IPS DF 4.7 (cell line): Measurements from ENCODE around the gene SFRP2.
A peak's percentile ranks its signal among the peaks of the same experiment; 100 is the strongest.

Experiments used
- DNase-seq: peaks from one replicate; pipeline ENCODE4 v3.0.0-alpha.2; 2013; ENCODE audit warnings: low spot score; ENCODE audit errors: extremely low read depth

Gene SFRP2, protein sequence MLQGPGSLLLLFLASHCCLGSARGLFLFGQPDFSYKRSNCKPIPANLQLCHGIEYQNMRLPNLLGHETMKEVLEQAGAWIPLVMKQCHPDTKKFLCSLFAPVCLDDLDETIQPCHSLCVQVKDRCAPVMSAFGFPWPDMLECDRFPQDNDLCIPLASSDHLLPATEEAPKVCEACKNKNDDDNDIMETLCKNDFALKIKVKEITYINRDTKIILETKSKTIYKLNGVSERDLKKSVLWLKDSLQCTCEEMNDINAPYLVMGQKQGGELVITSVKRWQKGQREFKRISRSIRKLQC

DNA sequence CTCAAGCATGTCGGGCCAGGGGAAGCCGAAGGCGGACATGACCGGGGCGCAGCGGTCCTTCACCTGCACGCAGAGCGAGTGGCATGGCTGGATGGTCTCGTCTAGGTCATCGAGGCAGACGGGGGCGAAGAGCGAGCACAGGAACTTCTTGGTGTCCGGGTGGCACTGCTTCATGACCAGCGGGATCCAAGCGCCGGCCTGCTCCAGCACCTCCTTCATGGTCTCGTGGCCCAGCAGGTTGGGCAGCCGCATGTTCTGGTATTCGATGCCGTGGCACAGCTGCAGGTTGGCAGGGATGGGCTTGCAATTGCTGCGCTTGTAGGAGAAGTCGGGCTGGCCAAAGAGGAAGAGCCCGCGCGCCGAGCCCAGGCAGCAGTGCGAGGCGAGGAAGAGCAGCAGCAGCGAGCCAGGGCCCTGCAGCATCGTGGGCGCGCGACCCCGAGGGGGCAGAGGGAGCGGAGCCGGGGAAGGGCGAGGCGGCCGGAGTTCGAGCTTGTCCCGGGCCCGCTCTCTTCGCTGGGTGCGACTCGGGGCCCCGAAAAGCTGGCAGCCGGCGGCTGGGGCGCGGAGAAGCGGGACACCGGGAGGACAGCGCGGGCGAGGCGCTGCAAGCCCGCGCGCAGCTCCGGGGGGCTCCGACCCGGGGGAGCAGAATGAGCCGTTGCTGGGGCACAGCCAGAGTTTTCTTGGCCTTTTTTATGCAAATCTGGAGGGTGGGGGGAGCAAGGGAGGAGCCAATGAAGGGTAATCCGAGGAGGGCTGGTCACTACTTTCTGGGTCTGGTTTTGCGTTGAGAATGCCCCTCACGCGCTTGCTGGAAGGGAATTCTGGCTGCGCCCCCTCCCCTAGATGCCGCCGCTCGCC is at the start of gene SFRP2:
SFRP2 (minus strand) TSS at position 671 of the 864 bp plus-strand sequence; CDS start at position 423, 248 bp downstream.
- no peak for DNase-seq

DNA sequence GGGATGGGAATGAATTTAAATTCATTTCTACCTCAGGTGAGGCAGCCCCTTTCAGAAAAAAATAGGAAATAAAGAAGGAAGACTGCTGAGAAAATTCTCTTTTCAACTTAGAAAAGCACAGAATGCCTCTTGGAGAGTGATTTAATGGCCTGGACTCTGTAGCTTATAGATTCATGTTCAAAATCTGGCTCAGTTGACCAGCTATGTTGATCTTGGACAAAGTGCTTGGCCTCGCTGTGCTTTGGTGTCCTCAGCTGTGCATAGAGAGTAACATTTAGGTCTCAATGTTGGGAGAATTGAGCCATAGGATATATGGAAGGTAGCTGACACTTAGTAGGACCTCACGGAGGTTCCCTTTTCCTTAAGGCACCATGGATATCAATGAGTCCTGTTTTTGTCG is 49.7 kb upstream of the SFRP2 start:
- no peak for DNase-seq

DNA sequence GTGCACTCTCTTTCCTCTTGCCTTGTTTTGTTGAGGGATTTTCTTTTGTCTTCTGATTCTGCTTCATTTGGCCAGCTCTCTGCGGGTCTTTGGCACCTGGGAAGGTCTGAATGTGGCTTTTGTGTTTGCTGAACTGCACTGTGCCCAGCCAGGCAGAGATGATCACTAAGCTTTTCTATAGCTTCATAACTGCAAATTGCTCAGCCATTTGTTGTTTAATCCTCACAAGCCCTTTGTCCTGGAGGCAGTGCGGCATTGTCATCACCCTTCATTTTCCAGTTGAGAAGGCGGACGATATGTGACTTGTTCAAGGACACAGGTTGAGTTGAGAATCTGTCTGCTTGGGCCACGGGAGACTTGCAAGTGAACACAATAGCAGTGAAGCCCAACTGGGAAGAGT is 46.0 kb upstream of the SFRP2 start:
- no peak for DNase-seq

DNA sequence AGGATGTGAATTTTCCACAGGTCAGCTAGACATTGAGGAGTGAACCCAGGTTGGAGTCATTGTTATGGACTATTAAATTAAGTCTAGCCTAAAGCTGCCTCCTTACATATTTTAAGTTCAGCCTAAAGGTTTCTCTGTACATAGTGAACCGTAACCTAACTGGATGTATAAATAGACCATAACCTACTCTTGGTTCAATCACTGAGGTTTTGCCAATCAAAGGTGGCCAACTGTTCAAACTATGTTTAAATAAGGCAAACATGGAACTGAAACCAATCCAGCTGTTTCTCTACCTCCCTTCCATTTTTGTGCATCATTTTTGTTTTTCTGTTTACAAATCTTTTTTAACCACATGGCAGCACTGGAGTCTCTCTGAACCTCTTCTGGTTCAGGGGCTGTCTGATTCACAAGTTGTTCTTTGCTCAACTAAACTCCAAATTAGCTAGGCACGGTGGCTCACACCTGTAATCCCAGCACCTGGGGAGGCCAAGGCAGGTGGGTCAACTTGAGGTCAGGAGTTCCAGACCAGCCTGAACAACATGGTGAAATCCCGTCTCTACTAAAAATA is 43.9 kb upstream of the SFRP2 start:
- DNase-seq, result no peak

DNA sequence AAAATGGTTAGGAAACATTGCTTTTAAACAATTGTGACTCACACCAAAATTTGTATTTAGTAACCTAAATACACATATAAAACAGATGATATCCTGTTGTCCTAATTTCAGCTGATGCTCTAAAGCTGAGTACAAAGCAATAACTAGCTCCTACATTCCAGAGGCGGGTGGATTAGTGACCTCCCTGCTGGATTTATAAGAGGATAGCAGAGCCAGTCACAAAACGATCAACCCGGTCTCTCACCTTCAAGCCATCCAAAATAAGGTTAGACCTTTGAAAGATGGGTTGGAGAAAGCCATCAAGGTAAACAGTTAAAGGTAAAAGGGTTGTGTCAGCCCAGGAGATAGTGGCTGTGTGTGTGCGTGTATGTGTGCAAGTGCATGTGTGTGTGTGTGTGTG is 43.2 kb upstream of the SFRP2 start:
- DNase-seq, result no peak

DNA sequence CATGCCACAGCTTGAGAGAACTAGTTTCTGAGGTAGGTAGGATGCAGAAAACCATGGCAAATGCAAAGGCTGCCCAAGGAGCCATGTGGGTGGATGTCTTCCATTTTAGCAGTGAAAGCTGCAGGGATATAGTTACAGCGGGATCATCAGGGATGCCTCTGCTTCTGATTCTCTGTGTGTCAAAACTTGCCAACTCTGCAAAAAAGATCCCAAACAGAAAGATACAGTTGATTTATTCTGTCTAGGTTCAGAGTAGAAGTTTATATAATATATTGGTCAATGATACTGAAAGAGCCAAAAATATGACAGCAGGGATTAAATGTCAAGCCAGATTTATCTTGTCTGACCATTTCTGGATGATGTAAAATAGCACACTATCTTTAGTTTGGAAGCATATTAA is 42.4 kb upstream of the SFRP2 start:
- DNase-seq, result no peak

DNA sequence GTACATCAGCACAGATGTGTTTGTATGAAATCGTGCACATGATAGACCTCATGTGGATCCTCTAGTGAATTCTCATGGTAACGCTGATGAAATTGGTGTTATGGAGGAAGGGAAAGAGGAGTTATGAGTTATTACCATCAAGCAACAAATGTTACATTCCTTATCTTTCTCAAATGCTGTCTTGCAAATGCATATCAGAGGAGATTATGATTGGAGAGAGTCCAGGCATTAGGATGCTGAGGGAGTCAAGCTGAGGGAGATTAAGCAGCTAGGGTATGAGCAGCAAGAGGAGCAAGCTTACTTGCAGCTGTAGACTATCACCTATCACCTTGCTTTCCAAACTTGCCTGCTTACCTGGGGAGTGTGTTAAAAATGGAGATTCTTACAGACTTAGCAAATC is 36.8 kb upstream of the SFRP2 start:
- no peak for DNase-seq

DNA sequence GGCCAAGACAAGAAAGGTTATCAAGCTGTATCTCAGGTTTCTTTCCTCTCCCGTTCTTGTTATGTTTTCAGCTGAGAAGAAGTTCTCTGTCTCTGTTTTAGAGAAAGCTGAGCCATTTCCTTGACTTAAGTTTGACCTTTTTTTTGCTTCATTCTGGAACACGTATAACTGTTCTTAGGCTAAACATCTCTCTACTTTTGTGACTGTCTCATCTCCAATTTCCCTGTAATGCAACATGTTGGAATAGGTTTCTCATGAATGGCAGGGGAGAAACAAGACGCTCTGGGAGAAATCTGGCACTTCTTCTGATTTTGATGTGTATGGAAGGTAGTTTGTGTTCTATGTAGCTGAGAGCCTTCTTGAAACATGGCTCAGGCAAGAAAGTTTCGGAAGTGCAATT is 36.2 kb upstream of the SFRP2 start:
- DNase-seq, result no peak

DNA sequence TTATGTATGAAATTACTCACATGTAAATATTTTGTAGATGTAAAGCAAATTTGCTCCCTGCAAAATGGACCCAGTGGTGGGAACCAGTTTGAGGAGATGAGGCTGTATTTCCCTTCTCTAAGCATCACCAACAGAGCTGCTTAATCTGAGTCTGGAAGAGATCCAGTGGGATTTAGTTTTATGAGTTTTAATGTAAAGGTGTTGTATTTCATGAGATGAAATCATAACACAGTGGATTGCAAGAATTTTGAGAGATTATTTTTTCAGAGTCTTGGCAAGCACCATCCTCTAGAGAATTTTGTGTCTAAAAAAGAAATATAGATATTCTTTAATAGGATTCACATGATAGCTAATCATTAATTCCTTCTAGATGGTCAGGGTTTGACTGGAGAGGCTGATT is 35.6 kb upstream of the SFRP2 start:
- DNase-seq, result no peak

DNA sequence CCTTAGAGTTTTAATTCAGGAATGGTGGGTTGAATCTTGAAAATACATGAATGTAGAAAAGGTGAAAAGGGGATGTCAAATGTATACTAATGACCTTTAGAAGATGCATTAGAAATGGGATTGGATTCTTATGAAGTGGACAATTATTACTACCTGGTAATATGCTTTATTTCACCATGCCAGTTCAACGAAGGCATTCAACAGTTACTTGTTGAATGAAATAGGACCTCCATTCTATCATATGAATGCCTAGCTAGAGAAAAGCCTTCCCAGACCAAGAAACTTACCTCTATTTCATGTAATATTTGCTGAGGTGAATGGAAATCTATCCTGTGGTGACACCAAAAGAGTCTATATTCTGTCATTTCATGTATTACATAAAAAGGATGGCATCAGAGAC is 34.6 kb upstream of the SFRP2 start:
- DNase-seq, result no peak

DNA sequence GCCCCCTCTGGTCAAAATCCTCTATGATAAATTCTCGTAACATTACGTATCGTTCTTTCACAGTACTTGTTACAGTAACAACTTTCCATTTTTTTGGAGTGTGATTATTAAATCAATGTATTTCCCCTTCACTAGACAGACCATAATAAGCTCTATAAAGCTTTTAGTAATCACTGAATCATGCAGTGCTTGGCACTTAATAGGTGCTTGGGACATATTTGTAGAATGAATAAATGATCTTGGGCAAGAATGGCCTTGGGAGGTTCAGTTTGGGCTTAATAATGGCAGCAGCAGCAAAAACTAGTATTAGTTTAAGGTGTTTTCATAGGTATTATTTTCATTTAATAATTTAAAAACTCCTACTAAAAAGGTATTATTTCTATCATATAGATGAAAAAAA is 33.4 kb upstream of the SFRP2 start:
- no peak for DNase-seq

DNA sequence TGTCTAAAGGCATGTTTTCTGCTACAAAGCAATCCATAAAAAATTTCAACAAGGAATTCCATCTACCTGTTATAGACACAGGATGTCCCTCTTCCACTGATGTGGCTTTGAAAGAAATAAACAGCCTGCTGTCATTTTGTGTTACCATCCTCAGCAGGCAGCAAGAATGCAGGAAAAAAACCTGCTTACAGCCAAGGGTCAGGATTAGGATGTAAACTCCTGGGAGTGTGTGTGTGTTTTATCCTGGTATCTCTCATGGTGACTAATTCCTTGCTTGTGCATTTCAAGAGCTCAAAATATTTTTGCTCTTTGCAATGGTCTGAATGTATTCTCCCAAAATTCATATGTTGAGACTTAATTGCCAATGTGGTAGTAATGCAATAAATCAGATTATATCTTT is 28.6 kb upstream of the SFRP2 start:
- no peak for DNase-seq

DNA sequence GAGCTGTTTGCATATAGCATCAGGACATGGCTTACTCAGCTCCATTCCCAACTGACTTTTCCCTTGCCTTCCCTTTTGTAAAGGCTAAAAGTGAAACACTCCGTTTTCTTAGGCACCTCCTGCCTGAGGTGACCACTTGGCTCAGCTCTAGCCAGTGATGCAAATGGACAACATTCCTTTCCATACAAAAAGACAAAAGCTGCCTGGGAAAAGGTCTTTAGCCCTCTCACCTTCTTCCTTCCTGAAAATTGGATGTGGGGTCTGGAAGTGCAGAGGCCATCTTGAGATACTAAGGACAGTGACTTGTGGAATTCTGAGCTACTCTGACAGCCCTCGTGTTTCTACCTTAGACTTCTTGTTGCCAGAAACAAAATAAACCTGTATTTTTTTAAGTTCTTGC is 27.7 kb upstream of the SFRP2 start:
- peak; percentile 56 for DNase-seq

DNA sequence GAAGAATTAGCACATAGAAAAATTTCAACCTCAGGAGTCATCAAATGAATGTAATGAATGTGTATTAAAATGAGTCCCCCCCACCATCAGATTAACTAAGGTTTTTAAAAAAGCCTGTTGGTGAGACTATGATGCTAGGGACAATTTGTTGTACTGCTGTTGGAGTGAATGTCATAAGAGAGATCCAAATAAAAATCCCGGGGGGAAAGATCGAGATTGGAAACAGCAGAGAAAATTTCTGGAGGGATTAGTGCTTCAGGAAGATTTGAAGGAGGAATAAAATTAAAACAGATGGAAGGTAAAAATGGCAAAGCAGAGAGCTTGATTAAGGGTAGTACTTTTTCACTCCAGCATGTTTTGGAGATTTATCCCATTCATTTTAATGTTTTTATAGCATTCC is 25.9 kb upstream of the SFRP2 start:
- no peak for DNase-seq

DNA sequence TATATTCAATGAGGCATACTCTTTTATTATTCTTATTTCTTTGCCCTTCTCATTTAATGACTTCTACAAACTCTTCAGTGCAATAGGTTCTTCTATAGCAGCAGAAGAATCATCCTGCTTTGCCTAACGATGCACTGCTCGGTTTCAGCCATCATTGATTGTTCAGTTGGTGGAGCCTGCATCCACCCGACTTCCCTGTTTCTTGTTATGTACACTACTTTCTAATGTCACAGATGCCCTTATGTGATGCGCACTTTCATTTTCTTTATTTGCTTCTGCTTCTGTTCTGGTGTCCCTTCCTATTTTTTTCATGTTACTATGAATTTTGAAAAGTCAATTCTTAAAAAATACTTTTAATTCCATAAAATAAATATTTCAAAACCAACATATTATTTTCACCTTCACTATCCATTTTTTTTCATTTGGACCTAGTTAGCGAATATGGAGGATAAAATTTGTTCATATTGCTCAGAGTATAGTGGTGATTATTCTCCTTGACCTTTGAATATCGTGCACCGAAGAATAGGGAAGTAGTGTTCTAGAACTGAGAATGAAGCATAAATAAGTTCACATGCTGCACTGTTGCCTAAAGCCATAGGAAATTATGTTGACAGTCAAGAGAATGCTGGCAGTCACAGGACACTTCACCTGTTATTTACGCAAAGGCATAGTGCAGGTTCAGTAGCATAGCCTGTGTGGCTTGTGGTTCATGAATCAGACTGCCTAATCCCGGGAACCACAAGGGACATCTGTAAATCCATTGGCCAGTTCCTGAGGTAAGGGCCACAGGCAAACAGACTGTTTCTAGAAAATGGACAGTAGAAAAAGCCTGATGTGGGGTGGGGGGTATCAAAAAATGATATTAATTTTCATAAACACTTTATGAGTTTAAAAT is 21.3 kb upstream of the SFRP2 start:
- DNase-seq, result no peak

DNA sequence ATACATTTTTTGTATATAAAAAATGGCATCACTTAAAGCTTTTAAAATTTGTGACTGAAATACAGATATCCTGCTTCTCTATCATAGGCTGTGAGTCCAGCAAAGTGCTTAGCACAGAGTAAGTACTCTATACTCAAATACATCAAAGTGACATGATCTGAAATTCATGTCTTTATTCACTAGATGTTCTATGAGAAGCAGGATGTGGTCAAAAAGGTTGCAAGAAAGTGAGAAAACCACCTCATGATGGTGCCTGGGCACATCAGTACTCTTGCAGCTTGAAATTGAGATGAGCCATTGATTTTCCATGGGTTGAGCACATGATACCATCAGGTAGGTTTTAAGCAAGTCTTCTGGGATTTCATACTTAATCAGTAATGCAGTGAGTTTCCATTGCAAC is 20.4 kb upstream of the SFRP2 start:
- DNase-seq, result no peak

DNA sequence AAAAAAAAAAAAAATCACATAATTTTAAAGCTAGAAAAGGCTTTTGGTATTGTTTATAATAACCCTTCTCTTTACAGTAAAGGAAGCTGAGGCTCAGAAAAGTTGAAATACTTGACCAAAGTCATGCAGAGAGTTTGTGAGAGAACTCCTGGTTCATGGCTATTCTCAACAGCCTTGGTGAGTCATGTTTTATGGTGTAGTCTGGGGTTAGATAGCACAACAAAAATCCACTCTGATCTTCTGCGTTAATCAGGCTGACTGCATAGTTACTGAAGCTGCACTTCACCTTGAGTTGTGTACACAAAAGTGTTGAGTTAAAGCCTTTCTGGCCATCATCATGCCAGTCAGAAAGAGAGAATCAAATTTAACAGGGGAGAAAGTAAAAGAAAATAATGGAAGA is 19.3 kb upstream of the SFRP2 start:
- DNase-seq, result no peak

DNA sequence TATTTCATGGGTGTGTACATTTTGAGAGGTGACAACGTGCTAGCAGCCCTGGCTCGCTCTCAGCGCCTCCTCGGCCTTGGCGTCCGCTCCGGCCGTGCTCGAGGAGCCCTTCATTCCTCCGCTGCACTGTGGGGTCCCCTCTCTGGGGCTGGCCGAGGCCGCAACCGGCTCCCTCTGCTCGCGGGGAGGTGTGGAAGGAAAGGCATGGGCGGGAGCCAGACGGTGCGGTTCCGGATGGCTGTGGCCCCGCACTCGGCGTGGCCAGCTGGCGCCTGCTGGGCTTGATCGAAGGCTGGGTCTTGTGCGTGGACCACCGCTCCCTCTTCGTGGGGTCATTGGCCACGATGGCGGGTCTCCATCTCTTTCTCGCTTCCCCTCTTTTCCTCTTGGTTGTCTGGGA is 17.2 kb upstream of the SFRP2 start:
- no peak for DNase-seq

DNA sequence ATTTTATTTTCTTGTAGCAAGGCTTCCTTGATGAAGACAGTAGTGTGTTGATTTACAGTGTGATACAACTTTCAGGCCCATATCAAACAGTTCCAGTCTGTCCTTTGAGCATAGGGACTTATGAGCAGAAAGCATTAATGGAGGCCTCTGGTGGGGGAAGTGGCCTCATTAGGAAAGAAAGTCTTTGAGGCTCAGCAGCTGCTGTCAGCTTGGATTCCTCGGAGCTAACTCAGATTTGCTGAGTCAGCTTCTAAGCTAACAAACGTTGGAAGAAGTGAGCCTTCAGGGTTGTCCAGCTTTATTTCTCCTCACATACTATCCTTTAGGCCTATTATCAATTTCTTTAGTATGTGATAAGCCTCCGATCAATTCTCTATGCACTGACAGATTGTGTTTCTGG is 15.8 kb upstream of the SFRP2 start:
- DNase-seq, result no peak

DNA sequence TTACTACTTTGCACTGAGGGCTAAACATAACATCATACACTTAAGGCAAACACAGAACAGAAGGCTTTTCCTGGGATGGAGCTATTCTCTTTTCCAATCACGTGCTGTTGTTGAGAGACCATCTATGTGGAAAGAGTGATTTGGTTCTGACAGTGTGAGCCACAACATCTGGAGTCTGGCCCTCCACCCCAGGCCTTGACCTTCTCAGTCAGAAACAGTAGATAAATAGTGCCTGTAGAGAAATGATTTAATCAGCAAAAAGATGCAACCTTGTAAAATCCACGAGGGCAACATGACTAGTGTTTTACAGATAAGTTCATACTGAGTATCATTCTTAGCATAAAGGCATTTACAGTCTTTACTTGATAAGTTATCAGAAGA is 10.8 kb upstream of the SFRP2 start:
- no peak for DNase-seq

DNA sequence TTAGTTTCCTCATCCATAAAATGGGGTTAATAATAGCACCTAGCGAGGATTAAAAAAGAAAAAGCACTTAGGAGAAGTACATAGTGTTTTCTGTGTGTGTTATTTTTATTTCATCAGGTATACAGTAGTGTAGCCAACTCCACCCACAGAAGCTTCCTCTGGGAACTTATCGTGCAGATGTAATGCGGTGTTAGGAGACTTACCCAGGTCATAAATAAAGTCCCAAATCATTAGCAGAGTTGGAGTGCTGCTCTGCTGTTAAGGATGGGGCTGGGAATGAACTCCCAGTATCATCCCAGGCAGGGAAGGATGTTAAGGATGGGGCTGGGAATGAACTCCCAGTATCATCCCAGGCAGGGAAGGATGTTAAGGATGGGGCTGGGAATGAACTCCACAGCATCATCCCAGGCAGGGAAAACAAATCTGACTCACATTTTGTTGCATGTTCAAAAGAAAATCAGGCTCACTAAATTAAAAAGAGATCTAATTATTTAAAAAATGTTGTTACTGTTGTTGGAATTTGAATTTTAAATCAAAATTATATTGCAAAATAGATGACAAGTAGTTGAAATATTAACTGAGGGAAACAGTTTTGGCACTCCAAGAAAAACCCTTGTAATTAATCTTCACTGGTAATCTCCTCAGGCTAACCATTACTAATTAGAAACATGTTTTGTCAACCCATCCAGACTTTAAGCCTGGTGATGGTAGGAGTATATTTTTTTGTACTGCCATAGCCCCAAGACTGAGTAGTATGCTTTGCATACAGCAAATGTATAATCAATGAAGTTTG is 10.2 kb upstream of the SFRP2 start:
- no peak for DNase-seq
